GM19193 (cell line): ENCODE results near the gene DAD1.

Source experiments
- POLR2A ChIP-seq: IDR thresholded peaks from 4 replicates; pipeline ENCODE4 v1.6.1; 2011; ENCODE audit not compliant: insufficient read depth, insufficient read length; ENCODE audit errors: extremely low read depth

Gene DAD1

DNA sequence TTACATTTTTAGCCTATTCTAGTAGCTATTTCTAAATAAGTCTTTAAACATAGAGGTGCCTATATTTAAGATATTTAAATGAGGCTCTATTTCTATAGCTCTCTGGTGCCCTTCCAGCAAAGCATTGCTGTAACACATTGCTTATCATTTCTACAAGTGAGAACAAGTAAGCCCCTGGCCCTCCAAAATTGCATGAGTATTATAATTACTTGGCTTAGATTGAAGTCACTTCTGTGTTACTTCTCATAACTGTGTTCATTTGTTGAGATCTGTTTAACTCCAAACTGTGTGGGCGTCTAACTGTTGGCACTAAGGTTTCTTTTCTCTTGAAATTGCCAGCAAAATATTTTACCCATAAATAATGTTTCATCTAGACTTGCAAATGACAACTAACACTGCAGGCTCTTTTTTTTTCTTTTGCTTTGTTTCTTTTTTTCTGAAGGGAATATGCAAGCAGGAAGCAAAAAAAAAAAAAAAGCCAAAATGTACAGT, 66.5 kb downstream of the DAD1 start:
- no peak for TF ChIP-seq POLR2A

DNA sequence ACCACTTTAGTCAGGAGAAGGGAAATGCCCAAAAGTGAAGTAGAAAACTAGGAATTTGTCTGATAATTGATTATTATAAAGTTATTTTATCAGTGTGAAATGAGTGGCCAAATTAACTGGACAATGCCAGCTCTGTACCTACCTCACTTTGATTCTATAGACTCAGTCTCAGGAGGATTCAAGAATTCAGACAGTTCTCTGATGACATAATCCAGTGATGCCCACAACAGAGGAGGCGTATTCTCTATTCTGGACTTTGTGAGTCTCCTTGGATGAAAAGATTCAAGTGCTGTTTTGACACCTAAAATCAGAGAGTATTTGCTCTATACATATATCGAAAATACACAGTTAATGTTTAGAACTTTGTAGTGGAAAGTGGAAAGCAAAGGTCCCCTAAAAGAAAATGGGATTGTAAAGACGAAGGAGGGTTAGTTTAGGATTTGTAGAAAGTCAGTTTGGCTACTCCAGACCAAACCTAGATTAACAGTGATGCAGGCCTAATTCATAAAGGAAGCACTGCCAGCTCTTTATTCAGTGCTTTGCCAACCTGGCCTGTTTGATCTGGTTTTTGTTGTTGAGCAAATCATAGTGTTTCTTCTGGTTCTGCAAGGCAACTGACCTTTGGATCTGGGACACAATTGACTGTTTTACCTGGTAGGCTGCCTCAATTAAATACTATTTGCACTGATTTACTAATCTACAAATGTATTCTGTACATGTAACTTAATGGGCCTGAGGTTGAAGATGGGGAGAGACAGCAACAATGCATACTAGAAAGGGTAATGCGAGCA, 67.4 kb downstream of the DAD1 start:
- TF ChIP-seq POLR2A: no peak

DNA sequence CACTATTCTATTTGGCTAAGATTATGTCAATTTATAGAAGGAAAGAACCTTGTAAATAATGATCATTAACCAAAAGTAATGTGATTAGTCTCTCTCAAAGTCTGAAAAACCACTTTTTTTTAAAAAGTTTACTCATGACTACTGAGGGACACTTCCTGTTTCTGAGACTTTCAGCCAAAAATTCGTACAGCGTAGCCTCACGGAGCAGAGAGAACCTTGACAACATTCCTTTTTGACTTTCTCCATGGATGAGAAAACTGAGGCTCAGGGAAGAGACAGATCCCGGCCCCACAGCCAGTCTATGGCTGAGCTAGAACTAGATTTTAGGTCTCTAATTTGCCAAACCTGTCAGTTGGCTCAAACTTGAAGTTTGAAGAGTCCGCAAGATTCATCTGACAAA, 68.2 kb downstream of the DAD1 start:
- no peak for TF ChIP-seq POLR2A

DNA sequence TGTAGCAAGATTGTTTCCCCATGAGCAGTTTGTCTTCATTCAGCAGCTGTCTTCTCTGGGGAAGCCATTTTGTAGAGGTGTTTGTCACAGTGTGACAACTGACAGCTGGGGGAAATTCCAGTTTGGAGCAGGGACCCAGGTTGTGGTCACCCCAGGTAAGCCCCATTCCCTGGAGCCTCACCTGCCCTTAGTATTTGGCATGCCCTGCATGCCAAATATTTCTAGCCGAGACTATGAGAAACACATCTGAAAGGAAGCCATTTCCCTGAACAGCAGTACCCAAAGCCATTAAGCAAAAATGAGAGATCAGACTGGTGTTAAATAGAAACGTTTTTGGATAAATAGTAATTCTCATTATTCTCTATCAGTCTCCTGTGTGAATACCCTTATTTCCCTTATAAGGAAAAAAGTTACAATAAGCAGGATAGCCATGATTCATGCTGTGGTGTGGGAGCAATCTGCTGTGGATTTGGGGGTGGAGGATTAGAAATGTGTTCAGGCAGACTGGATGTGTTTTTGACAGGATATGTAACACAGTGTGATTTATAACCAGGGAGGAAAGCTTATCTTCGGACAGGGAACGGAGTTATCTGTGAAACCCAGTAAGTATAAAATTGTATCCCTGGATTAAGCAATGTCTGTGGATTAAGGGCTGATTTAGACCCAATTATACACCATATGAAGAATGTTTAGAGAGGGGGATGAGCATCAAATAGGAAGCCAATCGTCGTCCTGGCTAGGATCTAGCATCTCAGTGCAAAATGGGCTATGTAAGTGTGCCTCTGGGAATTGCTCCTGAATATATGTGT, 68.9 kb downstream of the DAD1 start:
- TF ChIP-seq POLR2A: no peak

DNA sequence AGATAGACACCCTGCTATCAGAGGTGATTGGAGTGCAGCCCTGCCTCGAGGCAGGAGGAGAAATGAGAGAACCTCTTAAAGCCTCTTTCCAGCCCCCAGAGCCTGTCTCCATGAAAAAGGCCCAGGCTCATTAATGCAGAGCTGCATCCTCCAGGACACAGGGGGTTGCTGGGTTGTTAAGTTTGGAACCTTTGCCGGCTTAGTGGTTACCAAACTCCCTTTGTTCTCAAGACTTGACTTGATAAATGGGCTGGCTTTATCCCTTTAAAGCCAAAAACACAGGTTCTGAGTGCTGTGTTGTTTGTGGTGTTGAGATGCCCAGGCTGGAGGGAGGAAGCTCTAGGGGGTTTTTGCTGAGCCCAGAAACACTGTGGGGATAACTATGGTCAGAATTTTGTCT, 71.0 kb downstream of the DAD1 start:
- TF ChIP-seq POLR2A: no peak

DNA sequence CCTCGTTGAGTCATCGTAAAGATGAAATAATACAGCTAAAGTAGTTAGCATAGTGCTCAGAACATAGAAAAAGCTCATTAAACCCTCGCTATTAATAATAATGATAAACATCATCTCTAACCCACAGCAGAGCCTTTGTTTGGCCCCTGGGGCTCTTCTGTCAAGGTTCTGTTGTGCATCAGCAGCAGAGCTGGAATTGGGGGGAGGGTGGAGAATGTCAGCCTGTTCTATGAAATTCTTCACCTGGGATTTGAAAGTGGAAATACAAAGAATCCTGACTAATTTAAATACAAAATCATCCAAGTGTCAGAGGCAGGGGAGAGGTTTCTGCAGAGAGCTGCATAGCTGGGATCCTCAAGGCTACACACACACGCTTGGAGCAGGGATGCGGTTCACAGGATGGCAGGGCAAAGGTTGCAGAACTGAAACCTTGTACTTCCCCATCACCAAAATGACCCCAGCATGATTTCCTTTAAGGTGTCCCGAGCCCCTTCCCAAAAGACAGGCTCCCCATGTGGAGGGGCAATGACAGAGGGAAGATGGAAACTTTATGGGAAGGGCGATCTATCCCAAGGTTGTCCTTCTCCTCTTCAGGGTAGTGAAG, 71.8 kb downstream of the DAD1 start:
- no peak for TF ChIP-seq POLR2A

DNA sequence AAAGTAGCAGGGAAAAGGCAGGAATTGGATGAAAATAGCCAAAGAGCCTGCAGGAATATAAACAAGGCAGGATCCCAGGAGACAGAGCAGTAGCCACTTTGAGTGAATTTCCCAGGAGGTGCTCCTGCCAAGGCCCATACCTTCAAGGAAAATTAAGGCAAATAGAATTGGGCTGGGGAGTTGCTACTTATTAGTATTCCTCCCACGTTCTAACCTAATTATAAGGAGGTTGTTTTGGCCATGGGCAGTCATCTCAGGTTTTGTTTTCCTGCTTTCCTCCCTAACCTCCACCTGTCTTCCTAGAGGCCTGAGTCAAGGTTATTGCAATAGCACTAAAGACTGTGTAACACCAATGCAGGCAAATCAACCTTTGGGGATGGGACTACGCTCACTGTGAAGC, 73.1 kb downstream of the DAD1 start:
- no peak for TF ChIP-seq POLR2A
